ENCODE measurements around the gene GPSM1.

GRCh38 chr9:136352682-136353081 is 25.3 kb downstream of the GPSM1 start:
- TF ChIP-seq CTCF (IDR thresholded peaks at IDR 0.05) (no peak), POLR2A (IDR thresholded peaks at IDR 0.05) (no peak)
